Coronary artery (tissue), 2 donors: Measurements from ENCODE around the gene RPL12.
A peak's percentile ranks its signal among the peaks of the same experiment; 100 is the strongest.

ENCODE experiments used
- DNase-seq: peaks from one replicate; pipeline ENCODE4 v3.0.0-alpha.2; 2017; ENCODE audit warnings: low spot score
- H3K27ac ChIP-seq, 2 donors: fragments of 200-600 bp; sonication (generic); one replicate each; pipeline ENCODE4 v1.5.1; 2016 to 2019
- H3K4me3 ChIP-seq: fragments of 200-600 bp; sonication (generic); 2 replicates; pipeline ENCODE4 v1.5.1; 2016; ENCODE audit warnings: mild to moderate bottlenecking, moderate library complexity
- TF ChIP-seq, protein P1 (sequence below): fragments of 200-600 bp; sonication (generic); IDR thresholded peaks from one replicate; pipeline ENCODE4 v1.5.1; 2019; ENCODE audit warnings: antibody characterized with exemption

Gene RPL12

DNA sequence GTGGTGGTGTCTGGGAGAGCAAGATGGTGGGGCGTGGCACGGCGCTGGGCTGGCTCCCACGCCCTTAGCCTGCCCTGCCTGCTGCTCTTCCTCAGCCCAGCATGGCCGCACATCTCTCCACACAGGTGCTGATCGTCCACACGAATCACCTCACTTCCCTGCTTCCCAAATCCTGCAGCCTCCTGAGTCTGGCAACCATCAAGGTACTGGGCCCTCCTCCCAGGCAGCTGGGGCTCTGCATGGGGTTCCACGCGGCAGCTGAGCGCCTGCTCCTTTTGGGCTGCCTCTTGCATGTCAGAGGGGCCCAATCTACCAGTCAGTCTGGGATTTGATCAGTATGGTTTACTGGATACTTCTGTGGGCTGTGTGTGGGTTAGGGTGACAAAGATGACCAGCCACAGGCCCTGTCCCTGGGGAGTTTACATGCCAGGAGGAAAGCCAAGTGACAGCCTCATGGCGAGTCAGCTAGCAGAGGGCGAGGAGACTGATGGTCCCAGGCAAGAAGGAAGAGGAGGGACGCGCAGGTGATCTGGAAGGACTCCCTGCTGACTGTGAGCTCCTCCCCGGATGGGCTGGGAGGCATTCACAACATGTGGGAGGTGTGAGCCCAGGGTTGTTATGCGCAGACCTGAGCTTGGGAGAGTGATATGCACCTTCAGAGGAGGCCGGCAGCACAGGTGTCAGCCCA lies 6.1 kb upstream of the RPL12 start:
- Histone ChIP-seq H3K27ac (no peak overlapping the region), H3K4me3 (no peak overlapping the region)
- DNase-seq, result no peak
- TF ChIP-seq, protein P1, sequence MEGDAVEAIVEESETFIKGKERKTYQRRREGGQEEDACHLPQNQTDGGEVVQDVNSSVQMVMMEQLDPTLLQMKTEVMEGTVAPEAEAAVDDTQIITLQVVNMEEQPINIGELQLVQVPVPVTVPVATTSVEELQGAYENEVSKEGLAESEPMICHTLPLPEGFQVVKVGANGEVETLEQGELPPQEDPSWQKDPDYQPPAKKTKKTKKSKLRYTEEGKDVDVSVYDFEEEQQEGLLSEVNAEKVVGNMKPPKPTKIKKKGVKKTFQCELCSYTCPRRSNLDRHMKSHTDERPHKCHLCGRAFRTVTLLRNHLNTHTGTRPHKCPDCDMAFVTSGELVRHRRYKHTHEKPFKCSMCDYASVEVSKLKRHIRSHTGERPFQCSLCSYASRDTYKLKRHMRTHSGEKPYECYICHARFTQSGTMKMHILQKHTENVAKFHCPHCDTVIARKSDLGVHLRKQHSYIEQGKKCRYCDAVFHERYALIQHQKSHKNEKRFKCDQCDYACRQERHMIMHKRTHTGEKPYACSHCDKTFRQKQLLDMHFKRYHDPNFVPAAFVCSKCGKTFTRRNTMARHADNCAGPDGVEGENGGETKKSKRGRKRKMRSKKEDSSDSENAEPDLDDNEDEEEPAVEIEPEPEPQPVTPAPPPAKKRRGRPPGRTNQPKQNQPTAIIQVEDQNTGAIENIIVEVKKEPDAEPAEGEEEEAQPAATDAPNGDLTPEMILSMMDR, result no peak

DNA sequence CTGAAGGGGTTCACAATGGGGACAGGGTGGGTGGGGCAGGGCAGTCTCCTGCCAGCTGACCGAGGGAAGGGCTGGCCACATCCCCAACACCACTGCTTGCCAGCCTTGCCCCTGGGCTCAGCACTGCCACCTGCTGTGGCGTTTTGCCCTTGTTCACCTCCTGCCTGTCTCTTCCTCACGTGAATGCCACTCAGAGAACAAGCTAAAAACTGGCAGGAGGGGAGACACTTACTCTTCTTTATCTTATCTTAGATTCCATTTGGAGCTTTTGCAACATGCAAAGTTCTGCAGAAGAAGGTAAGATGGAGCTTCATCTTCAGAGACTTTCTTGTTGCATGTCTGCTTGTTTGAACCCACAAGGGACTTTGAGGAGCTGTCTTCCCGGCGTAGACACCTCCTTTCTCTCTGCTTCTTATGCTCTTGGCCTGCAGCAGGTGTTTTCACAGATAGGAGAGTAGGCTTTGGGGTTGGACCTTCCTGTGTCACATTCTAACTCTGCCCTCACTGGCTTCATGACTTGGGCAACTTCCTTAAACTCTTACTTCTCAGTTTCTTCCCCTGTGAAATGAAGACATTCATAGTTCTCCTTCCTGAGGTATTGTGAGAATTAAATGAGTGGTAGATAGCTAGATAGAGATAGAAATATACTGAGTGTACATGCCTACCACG lies 4.3 kb upstream of the RPL12 start:
- H3K4me3 ChIP-seq, result no peak overlapping the region
- TF ChIP-seq, protein P1, result no peak
- no peak overlapping the region for H3K27ac ChIP-seq
- DNase-seq, result no peak

DNA sequence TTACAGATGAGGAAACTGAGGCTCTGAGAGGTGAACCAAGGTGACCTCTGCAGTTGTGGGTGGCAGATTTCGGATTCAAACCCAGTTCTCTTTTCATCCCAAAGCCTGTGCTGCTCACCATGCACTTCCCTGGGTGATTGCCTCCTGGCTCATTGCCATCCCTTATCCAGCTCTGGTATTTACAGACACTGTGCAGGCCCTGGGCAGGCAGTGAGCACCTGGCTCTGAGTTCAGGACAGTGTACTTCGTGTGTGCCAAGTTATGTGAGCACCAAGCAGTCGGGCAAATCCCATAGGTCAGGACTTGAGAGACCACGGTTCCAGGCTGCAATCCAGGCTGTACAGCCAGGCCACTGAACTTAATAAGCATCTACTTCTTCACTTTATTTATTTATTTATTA lies 1.5 kb upstream of the RPL12 start:
- Histone ChIP-seq H3K27ac (peak overlapping the region in 1 of 2 donors; percentile 97), H3K4me3 (peak overlapping the region; percentile 90)
- no peak for DNase-seq
- TF ChIP-seq, protein P1, result no peak

DNA sequence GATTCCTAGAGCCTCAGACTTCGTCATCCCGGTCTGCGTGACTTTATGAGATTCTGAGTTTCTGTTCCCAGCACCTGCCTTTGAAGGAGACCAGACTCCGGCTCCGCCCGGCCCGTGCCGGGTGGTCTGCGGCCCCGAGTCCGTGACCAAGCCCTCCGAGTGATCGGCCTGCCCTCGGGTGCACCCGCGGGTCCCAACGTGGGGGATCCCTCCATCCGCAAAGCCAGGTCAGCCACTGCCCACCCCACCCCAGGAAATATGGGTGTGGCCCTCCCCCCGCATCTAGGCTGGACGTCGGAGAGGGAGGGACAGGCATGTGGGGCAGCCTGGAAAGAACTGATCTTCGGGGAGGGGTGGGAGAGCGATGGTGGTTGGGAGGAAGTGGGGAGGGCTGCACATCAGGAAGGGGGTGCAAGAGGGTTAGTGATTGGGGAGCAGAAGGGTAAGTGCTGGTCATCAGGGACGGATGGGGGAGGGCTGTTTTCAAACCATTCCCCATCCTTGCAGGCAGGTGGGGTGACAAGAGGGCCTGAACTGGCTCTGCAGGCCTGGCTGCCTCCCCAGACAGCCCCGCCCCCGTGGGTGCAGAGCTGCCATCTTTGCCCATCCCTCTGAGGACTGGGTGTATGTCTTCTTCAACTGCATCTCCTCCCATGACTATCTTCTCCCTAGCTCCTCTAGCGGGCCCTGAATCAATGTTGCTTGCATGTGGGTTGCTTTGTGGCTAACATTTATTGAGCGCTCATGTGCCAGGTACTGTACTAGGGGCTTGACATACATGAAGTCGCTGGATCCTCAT lies 851 bp upstream of the RPL12 start:
- peak overlapping the region; percentile 97 to 98 for H3K27ac ChIP-seq
- TF ChIP-seq, protein P1, result no peak
- H3K4me3 ChIP-seq, result peak overlapping the region; percentile 90
- peak; percentile 84 for DNase-seq

DNA sequence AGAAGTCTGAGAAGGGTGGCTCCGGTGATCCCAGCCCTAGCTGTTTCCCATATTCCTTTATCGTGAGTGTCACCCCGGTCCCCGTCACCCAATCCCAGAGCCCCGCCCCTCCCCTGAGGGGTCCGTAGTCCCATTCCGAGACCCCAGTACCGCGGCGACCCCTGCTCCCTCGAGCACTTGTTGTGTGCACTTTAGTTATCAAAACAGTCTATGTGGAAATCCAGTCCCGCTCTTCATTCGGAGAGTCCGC lies 327 bp upstream of the RPL12 start:
- no peak for DNase-seq
- Histone ChIP-seq H3K4me3 (peak overlapping the region; percentile 90), H3K27ac (peak overlapping the region; percentile 97 to 98)
- TF ChIP-seq, protein P1, result no peak

DNA sequence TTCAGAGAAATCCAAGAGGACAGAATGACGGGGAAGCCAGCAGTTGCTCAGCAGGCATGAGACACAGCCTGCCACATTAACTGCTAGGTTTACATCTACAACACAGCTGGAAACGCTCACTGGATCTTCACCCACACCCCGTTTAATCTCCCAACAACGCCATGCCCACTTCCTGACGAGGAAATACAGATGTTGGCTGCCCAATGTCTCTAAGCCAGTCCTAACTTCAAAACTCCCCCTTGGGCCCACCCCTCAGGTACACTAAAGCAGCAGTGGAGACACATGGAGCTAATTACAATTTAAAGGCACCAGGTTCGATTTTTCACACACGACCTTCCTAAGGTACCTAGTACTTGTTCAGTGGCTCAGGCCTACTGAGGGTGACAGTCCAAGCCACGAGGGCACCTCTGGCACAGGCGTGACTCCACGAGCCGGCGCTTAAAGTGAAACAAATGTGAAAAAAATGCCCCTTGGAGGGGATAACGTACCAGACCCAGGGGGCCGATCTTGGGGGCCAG lies 904 bp downstream of the RPL12 start:
- H3K4me3 ChIP-seq, result peak overlapping the region; percentile 90
- TF ChIP-seq, protein P1, result no peak
- no peak for DNase-seq
- peak overlapping the region; percentile 97 to 98 for H3K27ac ChIP-seq
